GM12892 (cell line): ENCODE data around the gene MFSD6.

Experiments used
- POLR2A ChIP-seq: IDR thresholded peaks from 2 replicates; pipeline ENCODE4 v1.6.1; 2011; ENCODE audit warnings: low read depth, low read length, control low read depth
- POLR2AphosphoS5 ChIP-seq: IDR thresholded peaks from 2 replicates; pipeline ENCODE4 v1.6.1; 2011; ENCODE audit warnings: low read depth, low read length, control low read depth
- TAF1 ChIP-seq: IDR thresholded peaks from 2 replicates; pipeline ENCODE4 v1.6.1; 2011; ENCODE audit warnings: low read depth, mild to moderate bottlenecking, control low read depth, low read length, borderline replicate concordance

DNA sequence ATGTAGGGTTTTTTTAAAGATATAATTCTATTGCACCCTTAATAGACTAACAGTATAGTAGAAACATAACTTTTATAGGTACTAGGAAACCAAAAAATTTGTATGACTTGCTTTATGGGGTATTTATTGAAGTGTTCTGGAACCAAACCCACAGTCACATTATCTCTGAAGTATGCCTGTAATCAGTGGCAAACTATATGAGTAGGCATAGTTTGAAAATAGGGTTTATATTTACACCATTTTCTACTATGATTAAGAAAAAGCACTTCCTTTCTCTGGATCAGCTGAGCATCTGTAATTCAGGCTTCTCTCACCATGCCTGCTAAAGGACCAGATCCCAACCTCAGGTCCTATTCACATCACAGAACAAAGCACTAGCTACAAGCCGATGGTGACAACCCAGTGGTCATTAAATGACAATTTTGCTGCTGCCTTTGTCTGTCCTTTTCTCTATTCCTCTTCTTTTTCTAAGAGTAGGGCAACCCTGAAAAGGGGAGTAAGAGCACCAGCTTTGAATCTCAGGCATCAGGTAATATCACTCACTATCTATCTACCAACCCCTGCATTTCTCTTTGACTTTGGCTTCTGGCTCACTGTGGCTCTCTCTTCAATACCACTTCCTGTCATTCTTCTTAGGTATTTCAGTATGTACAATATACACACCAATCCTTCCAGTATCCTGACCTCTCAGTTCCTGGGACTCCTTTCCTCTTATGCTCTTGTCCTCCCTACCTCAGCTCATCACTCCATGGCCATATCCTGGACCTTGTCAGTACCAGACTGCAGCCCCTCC, 112.0 kb downstream of the MFSD6 start:
- no peak for TF ChIP-seq TAF1
- no peak for TF ChIP-seq POLR2AphosphoS5
- no peak for TF ChIP-seq POLR2A
